HepG2 (cell line): Measurements from ENCODE around the gene CGB8.

Experiments
- BRD4 ChIP-seq: sonication (generic); formaldehyde crosslinking; IDR thresholded peaks from 2 replicates; pipeline ENCODE4 v1.4.0; 2020; ENCODE audit warnings: missing genetic modification reagents
- GABPA ChIP-seq, 2 experiments: IDR thresholded peaks; 2 replicates each; pipeline ENCODE4 v1.6.1; 2011 to 2016; ENCODE audit warnings: low read depth in 2 of 2, low read length in 1 of 2, missing biosample characterization in 1 of 2, missing genetic modification characterization in 1 of 2
- HDAC2 ChIP-seq: sonication (generic); formaldehyde crosslinking; IDR thresholded peaks from 2 replicates; pipeline ENCODE4 v1.4.0; 2020; ENCODE audit warnings: missing genetic modification reagents
- IKZF1 ChIP-seq: fragments of 450-650 bp; IDR thresholded peaks from 2 replicates; pipeline ENCODE4 v1.7.1; 2016
- JUN ChIP-seq: sonication (generic); formaldehyde crosslinking; IDR thresholded peaks from 2 replicates; pipeline ENCODE4 v1.4.0; 2020; ENCODE audit warnings: mild to moderate bottlenecking, missing genetic modification reagents
- KDM1A ChIP-seq: IDR thresholded peaks from 2 replicates; pipeline ENCODE4 v1.6.1; 2016; ENCODE audit warnings: missing compliant biosample characterization
- KDM2A ChIP-seq: sonication (generic); formaldehyde crosslinking; IDR thresholded peaks from 2 replicates; pipeline ENCODE4 v1.4.0; 2020; ENCODE audit warnings: low read depth, missing genetic modification reagents, borderline replicate concordance
- POLR2A ChIP-seq, 2 experiments: IDR thresholded peaks; 2 replicates each; pipeline ENCODE4 v1.6.1; 2011; ENCODE audit warnings: low read depth in 2 of 2, low read length in 2 of 2, mild to moderate bottlenecking in 1 of 2, moderate library complexity in 1 of 2; ENCODE audit not compliant: insufficient read depth in 1 of 2
- TFE3 ChIP-seq: IDR thresholded peaks from 2 replicates; pipeline ENCODE4 v1.6.1; 2016
- ZBTB1 ChIP-seq: sonication (generic); formaldehyde crosslinking; IDR thresholded peaks from 2 replicates; pipeline ENCODE4 v1.4.0; 2020; ENCODE audit warnings: missing genetic modification reagents, borderline replicate concordance
- ZBTB4 ChIP-seq: sonication (generic); formaldehyde crosslinking; IDR thresholded peaks from 2 replicates; pipeline ENCODE4 v1.4.0; 2020; ENCODE audit warnings: missing genetic modification reagents, mild to moderate bottlenecking, borderline replicate concordance
- ZNF510 ChIP-seq: sonication (generic); formaldehyde crosslinking; IDR thresholded peaks from 2 replicates; pipeline ENCODE4 v1.4.0; 2020; ENCODE audit warnings: low read depth, mild to moderate bottlenecking, missing genetic modification reagents
- ZNF792 ChIP-seq: IDR thresholded peaks from 2 replicates; pipeline ENCODE4 v1.6.1; 2016
- TF ChIP-seq, protein P1 (sequence below): sonication (generic); formaldehyde crosslinking; IDR thresholded peaks from 2 replicates; pipeline ENCODE4 v1.5.0; 2020; ENCODE audit warnings: mild to moderate bottlenecking, missing genetic modification reagents, moderate library complexity

DNA sequence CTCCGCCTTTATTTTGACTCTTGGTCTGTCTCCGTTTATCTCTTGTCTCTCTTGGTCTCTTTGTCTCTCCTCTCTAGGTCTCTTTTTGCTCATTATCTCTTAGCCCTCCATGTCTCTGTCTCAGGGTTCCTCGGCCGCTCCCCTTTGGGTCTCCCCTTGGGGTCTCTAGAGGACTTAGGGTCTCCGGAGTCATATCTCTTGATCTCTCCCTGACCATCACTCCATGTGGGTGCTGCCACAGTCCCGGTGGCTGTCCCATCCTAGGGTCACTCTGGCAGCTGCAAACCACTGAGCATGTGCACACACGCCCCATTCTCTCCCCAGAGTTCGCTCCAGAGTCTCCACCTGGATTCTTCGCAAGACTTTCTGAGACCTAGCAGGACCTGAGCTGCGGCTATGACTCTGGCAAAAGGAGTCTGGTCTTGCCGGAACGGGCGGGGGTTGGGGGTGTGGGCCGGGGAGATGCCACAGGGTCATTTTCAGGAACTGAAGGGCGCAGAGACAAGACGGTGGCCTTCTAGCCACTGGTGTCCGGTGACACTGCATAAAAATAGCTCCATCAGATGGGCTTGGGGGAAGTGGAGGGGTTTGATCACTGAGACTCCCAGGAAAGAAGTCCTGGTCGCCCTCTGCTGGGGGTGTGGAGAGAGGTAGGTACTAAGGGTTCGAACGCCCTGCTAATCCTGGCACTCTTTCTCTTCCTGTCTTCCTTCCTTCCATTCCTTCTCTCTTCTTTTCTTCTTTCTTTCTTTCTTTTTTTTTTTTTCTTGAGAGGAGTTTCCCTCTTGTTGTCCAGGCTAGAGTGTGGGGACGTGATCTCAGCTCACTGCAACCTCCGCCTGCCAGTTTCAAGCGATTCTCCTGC is 24.8 kb upstream of the CGB8 start:
- TF ChIP-seq GABPA (IDR thresholded peaks at IDR 0.05; ENCODE audit: low read depth, low read length) (no peak), GABPA (CRISPR knock-in tag; IDR thresholded peaks at IDR 0.05; ENCODE audit: low read depth) (no peak), BRD4 (no peak), POLR2A (IDR thresholded peaks at IDR 0.05; ENCODE audit: insufficient read depth in 1 of 2, low read depth in 2 of 2, low read length in 2 of 2) (no peak), ZNF510 (CRISPR knock-in tag) (no peak), KDM2A (CRISPR knock-in tag) (no peak), ZNF792 (CRISPR knock-in tag) (no peak), ZBTB1 (CRISPR knock-in tag) (no peak), KDM1A (CRISPR knock-in tag) (no peak), JUN (no peak), ZBTB4 (no peak), HDAC2 (CRISPR knock-in tag) (no peak), TFE3 (CRISPR knock-in tag) (no peak), IKZF1 (no peak)
- TF ChIP-seq, protein P1, sequence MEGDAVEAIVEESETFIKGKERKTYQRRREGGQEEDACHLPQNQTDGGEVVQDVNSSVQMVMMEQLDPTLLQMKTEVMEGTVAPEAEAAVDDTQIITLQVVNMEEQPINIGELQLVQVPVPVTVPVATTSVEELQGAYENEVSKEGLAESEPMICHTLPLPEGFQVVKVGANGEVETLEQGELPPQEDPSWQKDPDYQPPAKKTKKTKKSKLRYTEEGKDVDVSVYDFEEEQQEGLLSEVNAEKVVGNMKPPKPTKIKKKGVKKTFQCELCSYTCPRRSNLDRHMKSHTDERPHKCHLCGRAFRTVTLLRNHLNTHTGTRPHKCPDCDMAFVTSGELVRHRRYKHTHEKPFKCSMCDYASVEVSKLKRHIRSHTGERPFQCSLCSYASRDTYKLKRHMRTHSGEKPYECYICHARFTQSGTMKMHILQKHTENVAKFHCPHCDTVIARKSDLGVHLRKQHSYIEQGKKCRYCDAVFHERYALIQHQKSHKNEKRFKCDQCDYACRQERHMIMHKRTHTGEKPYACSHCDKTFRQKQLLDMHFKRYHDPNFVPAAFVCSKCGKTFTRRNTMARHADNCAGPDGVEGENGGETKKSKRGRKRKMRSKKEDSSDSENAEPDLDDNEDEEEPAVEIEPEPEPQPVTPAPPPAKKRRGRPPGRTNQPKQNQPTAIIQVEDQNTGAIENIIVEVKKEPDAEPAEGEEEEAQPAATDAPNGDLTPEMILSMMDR (CRISPR knock-in tag) = peak; percentile 47; the same call in 1 of the 2 replicates
